HCT116 (cell line): ENCODE data around the gene AOPEP. TPM values are rescaled to one million over a fixed set of nuclear protein-coding genes. Genes with fewer than 3 reads are reported as not detected.
A peak's percentile ranks its signal among the peaks of the same experiment; 100 is the strongest.

Experiments used
- ATAC-seq: fragments of 200-7000 bp; cut with Tn5 transposase; 2 replicates; pipeline ENCODE4 v1.9.1; 2020; ENCODE audit warnings: mild to moderate bottlenecking, moderate library complexity
- BruUV-seq: library from RNA; stranded (reverse); fragments of 400-500 nt; replicated peaks from 2 replicates; lab custom pipeline; 2021; lab: Mats Ljungman, UMichigan
- CTCF ChIA-PET: fragments of 300-600 bp; sonication (Branson Sonifier 250); formaldehyde crosslinking; loops from one replicate; lab custom pipeline; 2021; ENCODE audit warnings: antibody characterized with exemption; lab: Charles Lee
- POLR2A ChIA-PET: fragments of 300-600, 350-600 bp; sonication (Branson Sonifier 250); formaldehyde crosslinking; loops from one replicate; lab custom pipeline; 2021; ENCODE audit warnings: antibody characterized with exemption; lab: Charles Lee
- RAD21 ChIA-PET, 2 experiments: fragments of 300-600 bp; sonication (Branson Sonifier 250); formaldehyde crosslinking; loops; one replicate each; lab custom pipeline; 2023; ENCODE audit warnings: low total read pairs in 2 of 2; ENCODE audit not compliant: uncharacterized antibody in 2 of 2, unreplicated experiment in 2 of 2, low non-redundant PET in 1 of 2; lab: Charles Lee
- DNase-seq: peaks from one replicate; pipeline ENCODE4 v3.0.0-alpha.2; 2010; ENCODE audit warnings: low read depth, low spot score
- H2AFZ ChIP-seq: fragments of 200-600 bp; shearing (Covaris generic), sonication (generic); 2 replicates; pipeline ENCODE4 v1.6.1; 2017; ENCODE audit warnings: low read depth, mixed run types, mixed read lengths, antibody characterized with exemption, low read length; ENCODE audit not compliant: poor library complexity, severe bottlenecking
- H3K27ac ChIP-seq: 2 replicates; pipeline ENCODE4 v1.5.1; 2012; ENCODE audit warnings: low read depth, low read length
- H3K27me3 ChIP-seq: fragments of 200-600 bp; sonication (generic); 2 replicates; pipeline ENCODE4 v1.6.1; 2016; ENCODE audit warnings: mixed run types, low read length, mixed read lengths; ENCODE audit not compliant: insufficient read depth
- H3K36me3 ChIP-seq, 2 experiments: fragments of 200-500 bp in 1 of 2; fragments of 200-600 bp in 1 of 2; sonication (Bioruptor generic) in 1 of 2; sonication (generic) in 1 of 2; 2 replicates each; pipeline versions ENCODE4 v1.5.1 to v1.6.1; 2014 to 2016; ENCODE audit warnings: low read length in 2 of 2, inconsistent platforms in 1 of 2, mixed read lengths in 1 of 2, mixed run types in 1 of 2; ENCODE audit not compliant: insufficient read depth in 2 of 2, control insufficient read depth in 1 of 2
- H3K4me1 ChIP-seq, 2 experiments: fragments of 200-600 bp in 1 of 2; sonication (generic) in 1 of 2; 2 replicates each; pipeline versions ENCODE4 v1.5.1 to v1.6.1; 2012 to 2017; ENCODE audit warnings: low read length in 2 of 2, inconsistent platforms in 1 of 2, mild to moderate bottlenecking in 1 of 2, mixed read lengths in 1 of 2, mixed run types in 1 of 2, moderate library complexity in 1 of 2; ENCODE audit not compliant: insufficient read depth in 2 of 2, control insufficient read depth in 1 of 2
- H3K4me2 ChIP-seq: fragments of 200-600 bp; sonication (generic); 2 replicates; pipeline ENCODE4 v1.6.1; 2017; ENCODE audit warnings: mixed run types, low read length, mixed read lengths
- H3K4me3 ChIP-seq, 2 experiments: fragments of 200-600 bp in 1 of 2; sonication (generic) in 1 of 2; replicated peaks in 1 of 2; 2 replicates each; pipeline ENCODE4 v1.5.1; 2011 to 2016; ENCODE audit warnings: low read length in 2 of 2, control low read depth in 1 of 2, low read depth in 1 of 2, mild to moderate bottlenecking in 1 of 2, mixed read lengths in 1 of 2, mixed run types in 1 of 2
- H3K79me2 ChIP-seq: fragments of 200-600 bp; sonication (generic); 2 replicates; pipeline ENCODE4 v1.6.1; 2017; ENCODE audit warnings: mild to moderate bottlenecking, mixed run types, low read length, moderate library complexity, mixed read lengths; ENCODE audit not compliant: insufficient read depth
- H3K9ac ChIP-seq: fragments of 200-600 bp; sonication (generic); 2 replicates; pipeline ENCODE4 v1.6.1; 2016; ENCODE audit warnings: low read length, mixed read lengths
- H3K9me2 ChIP-seq: fragments of 200-600 bp; sonication (generic), shearing (Covaris generic); 2 replicates; pipeline ENCODE4 v1.6.1; 2017; ENCODE audit warnings: mixed run types, mild to moderate bottlenecking, moderate library complexity; ENCODE audit not compliant: insufficient read depth
- H3K9me3 ChIP-seq, 2 experiments: fragments of 200-500 bp in 1 of 2; fragments of 200-600 bp in 1 of 2; sonication (Bioruptor generic) in 1 of 2; sonication (generic) in 1 of 2; 2 replicates each; pipeline ENCODE4 v1.6.1; 2014 to 2017; ENCODE audit warnings: low read length in 2 of 2, mixed read lengths in 2 of 2, inconsistent platforms in 1 of 2, low read depth in 1 of 2, mild to moderate bottlenecking in 1 of 2, mixed run types in 1 of 2, moderate library complexity in 1 of 2; ENCODE audit not compliant: control insufficient read depth in 1 of 2, insufficient read depth in 1 of 2
- H4K20me1 ChIP-seq: fragments of 200-600 bp; sonication (generic), shearing (Covaris generic); 2 replicates; pipeline ENCODE4 v1.6.1; 2017; ENCODE audit warnings: mixed run types, mild to moderate bottlenecking, moderate library complexity; ENCODE audit not compliant: insufficient read depth
- ATF3 ChIP-seq: IDR thresholded peaks from 2 replicates; pipeline ENCODE4 v1.6.1; 2012
- CEBPB ChIP-seq: IDR thresholded peaks from 2 replicates; pipeline ENCODE4 v1.6.1; 2012; ENCODE audit warnings: low read depth
- CTCF ChIP-seq, 3 experiments: fragments of 200-600 bp in 1 of 3; sonication (generic) in 1 of 3; IDR thresholded peaks in 2 of 3; conservative IDR thresholded peaks in 1 of 3; 2 replicates each; pipeline ENCODE4 v1.5.1; 2012 to 2017; ENCODE audit warnings: low read depth in 2 of 3, low read length in 2 of 3, antibody characterized with exemption in 1 of 3, borderline replicate concordance in 1 of 3, control low read depth in 1 of 3, mild to moderate bottlenecking in 1 of 3, mixed read lengths in 1 of 3, mixed run types in 1 of 3, moderate library complexity in 1 of 3; ENCODE audit not compliant: insufficient read depth in 1 of 3
- EGR1 ChIP-seq: IDR thresholded peaks from 2 replicates; pipeline ENCODE4 v1.6.1; 2012; ENCODE audit warnings: low read depth
- ELF1 ChIP-seq: IDR thresholded peaks from 2 replicates; pipeline ENCODE4 v1.6.1; 2012; ENCODE audit warnings: low read depth, borderline replicate concordance
- EZH2 ChIP-seq: fragments of 200-600 bp; sonication (generic); IDR thresholded peaks from 2 replicates; pipeline ENCODE4 v1.6.1; 2017; ENCODE audit warnings: antibody characterized with exemption, mixed run types
- FOSL1 ChIP-seq: IDR thresholded peaks from 2 replicates; pipeline ENCODE4 v1.6.1; 2012; ENCODE audit warnings: low read depth
- JUND ChIP-seq: IDR thresholded peaks from 2 replicates; pipeline ENCODE4 v1.6.1; 2012
- MAX ChIP-seq: IDR thresholded peaks from 2 replicates; pipeline ENCODE4 v1.6.1; 2012
- POLR2A ChIP-seq: IDR thresholded peaks from 2 replicates; pipeline ENCODE4 v1.7.0; 2011; ENCODE audit warnings: borderline replicate concordance; ENCODE audit not compliant: insufficient read depth, insufficient read length; ENCODE audit errors: extremely low read depth
- POLR2AphosphoS5 ChIP-seq: IDR thresholded peaks from 2 replicates; pipeline ENCODE4 v1.6.1; 2011; ENCODE audit warnings: mild to moderate bottlenecking, low read depth, low read length, moderate library complexity
- RAD21 ChIP-seq: IDR thresholded peaks from 2 replicates; pipeline ENCODE4 v1.6.1; 2012; ENCODE audit warnings: low read depth, mild to moderate bottlenecking
- SIN3A ChIP-seq: IDR thresholded peaks from 2 replicates; pipeline ENCODE4 v1.6.1; 2012; ENCODE audit warnings: low read depth
- SRF ChIP-seq: IDR thresholded peaks from 2 replicates; pipeline ENCODE4 v1.6.1; 2012; ENCODE audit warnings: low read depth
- TCF7L2 ChIP-seq: IDR thresholded peaks from 2 replicates; pipeline ENCODE4 v1.7.0; 2011; ENCODE audit warnings: borderline replicate concordance, inconsistent platforms; ENCODE audit not compliant: insufficient read depth, insufficient read length; ENCODE audit errors: extremely low read depth
- ZBTB33 ChIP-seq: IDR thresholded peaks from 2 replicates; pipeline ENCODE4 v1.6.1; 2011; ENCODE audit warnings: mild to moderate bottlenecking, low read length, moderate library complexity; ENCODE audit not compliant: insufficient replicate concordance; ENCODE audit errors: extremely low read depth
- ZNF274 ChIP-seq: fragments of 200-500 bp; sonication (Bioruptor generic); IDR thresholded peaks from 2 replicates; pipeline ENCODE4 v1.6.1; 2014; ENCODE audit warnings: mild to moderate bottlenecking, low read depth, low read length, inconsistent platforms
- intact Hi-C: fragments of 100-400 bp; cut with micrococcal nuclease; formaldehyde crosslinking; loops from 2 replicates; pipeline ENCODE4 v1.10.0; 2022
- total RNA-seq: library from RNA; stranded (reverse); gene quantifications from one replicate; pipeline ENCODE4 v1.2.1, GENCODE V29; 2021; ENCODE audit not compliant: unreplicated experiment

Gene AOPEP
- total RNA-seq, 1 experiment from 2014 or later = 15.1 TPM

GRCh38 chr9:95104581-95104960 lies 378.1 kb downstream of the AOPEP start:
- Histone ChIP-seq H3K4me2 (no peak overlapping the region), H3K36me3 (no peaks in the 10 kb centered on the region), H3K27me3 (no peaks in the 10 kb centered on the region), H3K4me3 (no peak overlapping the region), H3K9ac (no peak overlapping the region), H4K20me1 (no peaks in the 10 kb centered on the region), H3K27ac (no peak overlapping the region), H2AFZ (no peak overlapping the region), H3K79me2 (no peaks in the 10 kb centered on the region), H3K4me1 (peaks cover 0 to 12% of the 10 kb centered on the region in 2 experiments; a peak in 2 of 4 replicates), H3K9me3 (no peaks in the 10 kb centered on the region), H3K9me2 (no peaks in the 10 kb centered on the region)
- ATAC-seq (no peak), DNase-seq (no peak)
- CTCF ChIA-PET = no interaction called here
- no TSS peak for BruUV-seq
- RAD21 ChIA-PET = no interaction called here
- POLR2A ChIA-PET = no interaction called here
- TF ChIP-seq RAD21 (peak; percentile 7; the same call in 1 of the 2 replicates), JUND (no peak), FOSL1 (no peak)
- intact Hi-C loops = no loop called here

GRCh38 chr9:95104980-95105379 lies 378.5 kb downstream of the AOPEP start:
- H3K9ac ChIP-seq = no peak overlapping the region

More at GRCh38 chr9:95104980-95105379, 378.5 kb downstream of the AOPEP start:
- Histone ChIP-seq H3K9me3 (no peaks in the 10 kb centered on the region), H3K9me2 (no peaks in the 10 kb centered on the region), H3K4me2 (no peak overlapping the region), H2AFZ (no peak overlapping the region), H3K36me3 (no peaks in the 10 kb centered on the region), H4K20me1 (no peaks in the 10 kb centered on the region), H3K4me1 (peaks cover 0 to 12% of the 10 kb centered on the region in 2 experiments; a peak in 2 of 4 replicates), H3K27me3 (no peaks in the 10 kb centered on the region), H3K4me3 (no peak overlapping the region), H3K79me2 (no peaks in the 10 kb centered on the region), H3K27ac (no peak overlapping the region)
- POLR2A ChIA-PET = no interaction called here
- no peak for TF ChIP-seq ZNF274
- no peak for TF ChIP-seq ATF3
- TF ChIP-seq RAD21 = no peak
- TF ChIP-seq ZBTB33 = no peak
- TF ChIP-seq MAX = no peak
- TF ChIP-seq ELF1 = no peak
- no peak for TF ChIP-seq CEBPB
- no peak for TF ChIP-seq TCF7L2
- TF ChIP-seq POLR2A = no peak
- TF ChIP-seq POLR2AphosphoS5 = no peak
- TF ChIP-seq SIN3A = no peak
- no peak for TF ChIP-seq EGR1
- TF ChIP-seq JUND = no peak
- TF ChIP-seq EZH2 = no peak
- TF ChIP-seq CTCF (IDR thresholded peaks at IDR 0.05 in 2 of 3, conservative IDR thresholded peaks at IDR 0.05 in 1 of 3; ENCODE audit: borderline replicate concordance in 1 of 3, insufficient read depth in 1 of 3, low read depth in 2 of 3, low read length in 2 of 3) = no peak
- TF ChIP-seq SRF = no peak
- ATAC-seq (no peak), DNase-seq (no peak)
- CTCF ChIA-PET = no interaction called here
- no TSS peak for BruUV-seq
- intact Hi-C loops = no loop called here
- RAD21 ChIA-PET = no interaction called here
